PFSK-1 (cell line): ENCODE results near the gene SH3RF1.

Experiments used
- FOXP2 ChIP-seq: optimal IDR thresholded peaks from 2 replicates; pipeline ENCODE3; 2011; ENCODE audit warnings: borderline replicate concordance, control low read depth, inconsistent platforms; ENCODE audit not compliant: insufficient read depth; ENCODE audit errors: extremely low read length, extremely low read depth
- POLR2AphosphoS5 ChIP-seq: IDR thresholded peaks from 2 replicates; pipeline ENCODE4 v1.6.1; 2012; ENCODE audit warnings: low read depth, mild to moderate bottlenecking, control low read depth, low read length, moderate library complexity
- SIN3A ChIP-seq: IDR thresholded peaks from 2 replicates; pipeline ENCODE4 v1.6.1; 2012; ENCODE audit warnings: mild to moderate bottlenecking, low read length, moderate library complexity, borderline replicate concordance; ENCODE audit not compliant: insufficient read depth
- TAF1 ChIP-seq: IDR thresholded peaks from 2 replicates; pipeline ENCODE4 v1.6.1; 2012; ENCODE audit warnings: low read length, control low read depth, borderline replicate concordance; ENCODE audit not compliant: insufficient read depth
- TF ChIP-seq, protein P1 (sequence below), 2 experiments: IDR thresholded peaks; 2 replicates each; pipeline versions ENCODE4 v1.6.1 to v1.8.0; 2011 to 2012; ENCODE audit warnings: low read depth in 2 of 2, low read length in 2 of 2, control low read depth in 1 of 2, inconsistent platforms in 1 of 2, mild to moderate bottlenecking in 1 of 2, moderate library complexity in 1 of 2; ENCODE audit not compliant: insufficient read depth in 1 of 2

DNA sequence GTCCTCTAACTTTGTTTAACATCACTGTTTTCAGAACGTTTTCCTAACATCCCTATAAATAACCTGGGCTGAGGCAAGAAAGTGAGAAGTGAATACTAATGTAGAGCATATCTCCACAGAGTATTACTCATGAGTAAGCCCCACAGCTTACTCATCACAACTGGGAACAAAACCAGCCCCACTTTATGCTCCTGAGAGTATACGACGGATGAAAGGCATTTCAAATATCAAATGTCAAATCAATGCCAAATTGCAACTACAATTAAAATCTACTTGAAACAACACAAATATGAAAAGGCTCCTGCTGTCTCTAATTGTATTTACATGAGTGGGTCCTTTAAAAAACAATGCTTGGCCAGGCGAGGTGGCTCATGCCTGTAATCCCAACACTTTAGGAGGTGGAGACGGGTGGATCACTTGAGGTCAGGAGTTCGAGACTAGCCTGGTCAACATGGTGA is 41.2 kb downstream of the SH3RF1 start:
- TF ChIP-seq SIN3A (no peak), TAF1 (no peak), FOXP2 (no peak), POLR2AphosphoS5 (no peak)
- TF ChIP-seq, protein P1, sequence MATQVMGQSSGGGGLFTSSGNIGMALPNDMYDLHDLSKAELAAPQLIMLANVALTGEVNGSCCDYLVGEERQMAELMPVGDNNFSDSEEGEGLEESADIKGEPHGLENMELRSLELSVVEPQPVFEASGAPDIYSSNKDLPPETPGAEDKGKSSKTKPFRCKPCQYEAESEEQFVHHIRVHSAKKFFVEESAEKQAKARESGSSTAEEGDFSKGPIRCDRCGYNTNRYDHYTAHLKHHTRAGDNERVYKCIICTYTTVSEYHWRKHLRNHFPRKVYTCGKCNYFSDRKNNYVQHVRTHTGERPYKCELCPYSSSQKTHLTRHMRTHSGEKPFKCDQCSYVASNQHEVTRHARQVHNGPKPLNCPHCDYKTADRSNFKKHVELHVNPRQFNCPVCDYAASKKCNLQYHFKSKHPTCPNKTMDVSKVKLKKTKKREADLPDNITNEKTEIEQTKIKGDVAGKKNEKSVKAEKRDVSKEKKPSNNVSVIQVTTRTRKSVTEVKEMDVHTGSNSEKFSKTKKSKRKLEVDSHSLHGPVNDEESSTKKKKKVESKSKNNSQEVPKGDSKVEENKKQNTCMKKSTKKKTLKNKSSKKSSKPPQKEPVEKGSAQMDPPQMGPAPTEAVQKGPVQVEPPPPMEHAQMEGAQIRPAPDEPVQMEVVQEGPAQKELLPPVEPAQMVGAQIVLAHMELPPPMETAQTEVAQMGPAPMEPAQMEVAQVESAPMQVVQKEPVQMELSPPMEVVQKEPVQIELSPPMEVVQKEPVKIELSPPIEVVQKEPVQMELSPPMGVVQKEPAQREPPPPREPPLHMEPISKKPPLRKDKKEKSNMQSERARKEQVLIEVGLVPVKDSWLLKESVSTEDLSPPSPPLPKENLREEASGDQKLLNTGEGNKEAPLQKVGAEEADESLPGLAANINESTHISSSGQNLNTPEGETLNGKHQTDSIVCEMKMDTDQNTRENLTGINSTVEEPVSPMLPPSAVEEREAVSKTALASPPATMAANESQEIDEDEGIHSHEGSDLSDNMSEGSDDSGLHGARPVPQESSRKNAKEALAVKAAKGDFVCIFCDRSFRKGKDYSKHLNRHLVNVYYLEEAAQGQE (IDR thresholded peaks at IDR 0.05; ENCODE audit: insufficient read depth in 1 of 2, low read depth in 2 of 2, low read length in 2 of 2), result no peak
